Activated T-helper 9 cell treated with anti-CD3 and anti-CD28 coated beads, Interleukin-2, amount 50 U/mL, for 16 hours (primary cell): ENCODE measurements around the gene COL1A2.

Source experiments
- DNase-seq: peaks from one replicate; pipeline ENCODE4 v3.0.0-alpha.2; 2020; ENCODE audit warnings: low read depth

The COL1A2 gene

GRCh38 chr7:94382746-94383145, 11.9 kb upstream of the COL1A2 start:
- DNase-seq: no peak

GRCh38 chr7:94384315-94384714, 10.4 kb upstream of the COL1A2 start:
- DNase-seq: no peak

DNA sequence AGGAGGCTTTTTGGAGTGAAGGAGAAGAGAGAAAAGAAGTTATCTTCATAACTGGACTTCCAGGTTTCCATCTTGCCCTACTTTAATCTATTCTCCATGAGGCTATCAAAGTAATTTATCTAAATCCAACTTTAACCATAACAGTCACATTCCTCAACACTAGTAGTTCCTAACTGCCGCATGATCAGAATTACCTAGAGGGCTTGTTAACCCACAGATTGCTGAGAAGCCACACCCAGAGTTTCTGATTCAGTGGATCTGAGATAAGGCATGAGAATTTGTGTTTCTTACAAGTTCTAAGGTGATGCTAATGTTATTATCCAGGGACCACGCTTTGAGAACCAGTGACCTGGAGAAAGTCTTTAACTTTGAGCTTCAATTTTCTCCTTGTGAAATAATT, 8.3 kb upstream of the COL1A2 start:
- no peak for DNase-seq

DNA sequence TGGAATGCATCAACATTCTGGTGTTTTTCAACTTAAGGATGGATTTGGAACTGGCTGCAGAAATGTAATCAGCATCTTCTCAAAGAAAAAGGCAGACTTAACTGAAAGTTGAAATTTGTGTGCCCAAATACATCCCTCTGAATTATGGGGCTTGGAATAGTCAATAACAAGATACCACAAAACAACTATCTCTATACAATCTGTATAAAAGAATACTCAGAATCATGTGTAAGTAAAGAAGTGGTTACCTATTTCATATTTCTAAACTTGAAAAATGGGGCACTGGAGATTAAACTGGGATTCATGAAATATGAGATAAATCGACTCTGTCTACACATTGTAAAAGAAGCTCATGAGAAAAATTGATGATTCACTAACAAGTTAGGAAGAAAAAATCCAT, 6.2 kb upstream of the COL1A2 start:
- DNase-seq: no peak

DNA sequence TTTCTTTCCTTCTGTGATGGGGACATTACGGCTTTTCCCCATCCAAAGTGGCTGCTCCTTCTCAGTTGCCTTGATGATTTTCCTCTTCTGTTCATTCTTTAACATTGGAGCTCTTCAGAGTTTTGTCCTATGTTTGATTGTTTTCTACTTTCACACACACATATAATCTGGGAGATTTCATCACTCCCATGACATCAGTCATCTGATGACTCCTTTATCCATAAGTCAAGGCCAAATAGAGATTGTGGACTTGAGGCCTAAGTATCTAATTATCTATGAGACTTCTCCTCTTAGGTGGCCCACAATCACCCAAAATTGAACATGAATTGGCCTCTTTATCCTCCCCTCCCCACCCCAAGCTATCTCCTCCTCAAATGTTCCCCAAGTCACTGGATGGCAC, 5.3 kb upstream of the COL1A2 start:
- no peak for DNase-seq

GRCh38 chr7:94391726-94392392, 2.8 kb upstream of the COL1A2 start:
- no peak for DNase-seq

DNA sequence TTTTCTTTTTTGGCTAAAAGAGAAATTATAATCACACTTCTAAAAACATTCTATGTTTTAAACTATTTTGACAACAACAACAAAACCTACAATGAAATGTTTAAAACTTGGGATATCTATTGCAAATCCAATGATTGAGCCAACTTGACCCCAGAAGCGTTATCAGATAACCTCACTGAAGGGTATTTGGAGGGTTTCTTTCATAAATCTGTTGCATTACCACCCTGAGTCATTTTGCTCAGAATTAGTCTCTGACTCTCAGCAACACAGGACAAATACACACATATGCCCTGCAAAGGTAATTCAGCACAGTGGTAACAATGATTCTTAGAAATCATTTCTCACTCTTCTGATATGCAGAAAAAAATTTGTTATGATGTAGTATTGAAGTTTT, 2.3 kb upstream of the COL1A2 start:
- DNase-seq: no peak

DNA sequence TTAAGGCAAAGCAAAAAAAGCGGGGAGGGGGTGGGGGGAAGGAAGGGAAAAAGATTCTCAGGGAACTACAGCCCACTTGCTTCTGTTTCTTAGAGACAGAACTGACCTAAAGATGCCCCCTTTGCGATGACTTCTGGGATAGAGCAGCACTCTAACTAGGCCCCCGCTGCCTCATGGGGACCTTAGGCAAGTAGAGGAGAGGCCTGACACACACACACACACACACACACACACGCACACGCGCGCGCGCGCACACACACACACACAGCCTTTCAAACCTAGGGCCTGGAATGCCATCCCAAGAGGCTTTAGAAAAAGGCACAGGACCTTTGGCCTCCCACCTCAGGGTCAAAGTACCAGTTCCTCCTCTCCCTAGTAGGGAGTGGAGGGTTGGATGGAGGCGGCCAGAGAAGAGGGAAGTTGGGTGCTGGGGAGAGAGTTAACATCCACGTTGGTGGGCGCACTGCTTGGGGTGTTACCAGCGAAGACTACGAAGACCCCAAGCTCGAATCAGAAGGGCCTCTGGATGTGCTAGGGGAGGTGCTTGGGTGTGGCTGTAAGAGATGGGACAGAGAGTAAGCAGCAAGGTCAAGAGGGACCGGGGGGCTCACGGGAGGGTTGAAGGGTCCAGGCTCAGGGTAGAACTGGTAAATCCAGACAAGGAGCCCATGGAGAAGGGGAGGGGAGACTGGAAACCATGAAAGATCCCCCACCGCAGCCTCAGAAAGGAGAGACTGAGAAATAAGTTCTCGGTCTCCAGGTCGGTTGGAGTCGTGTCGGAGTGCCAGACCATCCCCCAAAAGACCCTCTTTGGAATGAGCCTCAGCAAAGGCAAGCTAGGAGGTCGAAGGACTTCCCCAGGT, 1.2 kb upstream of the COL1A2 start:
- no peak for DNase-seq

- DNase-seq: no peak
These were observed 622 bp upstream of the COL1A2 start for GRCh38 chr7:94394109-94394436.

DNA sequence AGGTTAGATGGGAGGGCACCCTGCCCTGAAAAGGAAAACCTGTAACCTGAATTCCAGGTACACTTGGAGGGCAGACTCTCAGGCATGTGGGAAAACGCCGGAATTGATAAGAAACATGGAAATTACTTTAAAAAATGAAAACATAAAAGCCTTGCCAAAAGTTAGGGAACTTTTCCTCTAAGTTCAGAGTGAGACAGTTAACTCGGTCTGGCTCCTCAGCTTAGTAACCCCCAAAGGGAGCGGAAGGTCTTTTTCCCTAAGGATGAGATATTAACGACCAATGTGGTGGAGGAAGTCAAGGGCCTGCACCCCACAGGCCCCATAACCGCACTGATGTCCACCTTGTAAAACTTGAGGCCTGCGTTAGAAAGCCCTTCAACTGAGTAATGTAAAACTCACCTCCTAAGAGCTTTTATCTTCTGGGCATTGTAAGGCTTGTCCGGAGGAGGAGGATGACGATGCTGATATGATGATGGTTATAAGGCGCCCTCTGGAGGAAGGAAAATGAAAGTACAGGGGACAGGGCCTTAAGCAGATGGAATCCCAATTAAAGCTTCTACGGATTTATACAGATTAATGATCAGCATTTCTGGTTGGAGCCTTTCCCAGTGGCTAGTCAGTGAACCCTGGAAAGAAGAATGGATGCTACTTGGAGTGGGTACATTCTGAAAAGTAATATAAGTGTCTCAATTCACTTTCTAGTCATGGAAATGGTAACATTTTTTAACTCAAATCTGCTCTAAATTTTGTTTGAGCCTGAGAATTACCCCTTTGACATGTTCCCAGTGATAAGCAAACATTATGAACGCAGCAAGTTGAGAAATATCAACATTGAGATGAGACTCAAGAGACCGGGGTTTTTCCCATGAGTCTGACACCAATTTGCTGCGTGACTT, 694 bp downstream of the COL1A2 start:
- DNase-seq: no peak

DNA sequence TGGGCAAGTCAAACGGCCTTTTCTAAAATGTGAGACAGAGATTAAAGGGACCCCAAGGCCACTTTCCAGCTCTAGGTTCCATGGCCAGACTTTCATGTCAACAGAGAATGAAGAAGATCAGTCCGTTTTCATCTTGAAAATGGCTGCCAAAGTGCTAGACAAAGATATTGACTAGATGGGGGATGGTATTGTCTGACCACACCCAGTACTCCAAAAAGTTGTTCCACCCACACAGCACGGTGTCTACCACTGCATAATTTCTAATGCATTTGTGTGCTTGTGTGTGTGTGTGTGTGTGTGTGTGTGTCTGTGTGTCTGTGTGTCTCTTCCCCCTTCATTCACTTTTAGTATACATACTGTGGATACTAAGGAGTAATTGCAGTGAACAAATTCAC, 1.3 kb downstream of the COL1A2 start:
- no peak for DNase-seq

DNA sequence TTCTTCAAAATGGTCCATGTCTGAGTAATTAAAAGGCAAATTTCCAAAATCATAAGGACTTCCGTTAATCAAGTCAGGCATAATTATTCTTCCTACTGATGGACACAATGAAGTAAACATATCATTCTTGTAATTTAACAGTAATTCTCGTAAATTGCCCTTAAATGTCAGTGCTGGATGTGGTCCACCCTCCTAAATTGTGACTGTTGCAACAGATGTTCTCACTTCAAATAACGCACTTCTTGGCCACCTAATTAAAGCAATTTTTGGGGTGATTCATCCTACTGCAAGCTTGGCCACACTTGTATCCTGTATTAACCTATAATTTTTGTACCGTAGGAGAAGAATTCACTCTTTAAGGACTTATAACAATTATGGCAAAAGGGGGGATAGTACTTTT, 1.9 kb downstream of the COL1A2 start:
- DNase-seq: no peak

DNA sequence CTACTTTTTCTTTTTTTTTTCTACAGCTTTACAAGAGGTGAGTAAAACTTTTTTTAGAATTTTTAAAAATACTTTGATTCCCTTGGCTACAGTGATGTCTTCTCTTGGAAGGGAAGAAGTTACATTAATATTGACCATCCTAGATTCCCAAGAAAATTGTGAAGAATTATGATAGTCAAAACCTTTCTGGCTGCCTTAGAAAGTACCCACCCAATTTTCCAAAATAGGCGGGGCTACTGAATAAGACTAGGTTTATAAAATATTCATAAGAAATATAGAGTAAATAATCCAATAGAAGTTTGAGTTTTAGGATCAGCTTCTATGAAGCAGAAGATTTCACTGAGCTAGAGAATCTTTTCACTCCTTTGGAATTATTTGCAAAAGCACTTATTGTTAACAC, 3.0 kb downstream of the COL1A2 start:
- no peak for DNase-seq

DNA sequence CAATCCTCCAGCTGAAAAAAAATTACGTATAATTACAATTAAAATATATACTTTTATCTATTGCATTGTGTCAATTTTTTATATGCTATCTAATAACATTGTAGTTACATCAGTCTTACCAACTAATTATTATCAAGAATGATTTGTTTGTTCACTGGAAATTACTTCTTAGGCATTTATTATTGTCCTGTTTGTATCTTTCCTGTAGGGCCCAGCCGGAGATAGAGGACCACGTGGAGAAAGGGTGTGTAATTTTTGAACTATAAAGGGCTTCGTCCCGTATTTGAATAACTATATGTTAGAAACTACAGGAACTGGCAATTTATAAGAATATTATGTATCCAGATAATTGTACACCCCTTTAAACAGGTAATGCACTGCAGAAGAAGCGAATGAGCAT, 4.1 kb downstream of the COL1A2 start:
- no peak for DNase-seq

- DNase-seq: no peak
These were observed 5.3 kb downstream of the COL1A2 start for GRCh38 chr7:94400022-94400421.

DNA sequence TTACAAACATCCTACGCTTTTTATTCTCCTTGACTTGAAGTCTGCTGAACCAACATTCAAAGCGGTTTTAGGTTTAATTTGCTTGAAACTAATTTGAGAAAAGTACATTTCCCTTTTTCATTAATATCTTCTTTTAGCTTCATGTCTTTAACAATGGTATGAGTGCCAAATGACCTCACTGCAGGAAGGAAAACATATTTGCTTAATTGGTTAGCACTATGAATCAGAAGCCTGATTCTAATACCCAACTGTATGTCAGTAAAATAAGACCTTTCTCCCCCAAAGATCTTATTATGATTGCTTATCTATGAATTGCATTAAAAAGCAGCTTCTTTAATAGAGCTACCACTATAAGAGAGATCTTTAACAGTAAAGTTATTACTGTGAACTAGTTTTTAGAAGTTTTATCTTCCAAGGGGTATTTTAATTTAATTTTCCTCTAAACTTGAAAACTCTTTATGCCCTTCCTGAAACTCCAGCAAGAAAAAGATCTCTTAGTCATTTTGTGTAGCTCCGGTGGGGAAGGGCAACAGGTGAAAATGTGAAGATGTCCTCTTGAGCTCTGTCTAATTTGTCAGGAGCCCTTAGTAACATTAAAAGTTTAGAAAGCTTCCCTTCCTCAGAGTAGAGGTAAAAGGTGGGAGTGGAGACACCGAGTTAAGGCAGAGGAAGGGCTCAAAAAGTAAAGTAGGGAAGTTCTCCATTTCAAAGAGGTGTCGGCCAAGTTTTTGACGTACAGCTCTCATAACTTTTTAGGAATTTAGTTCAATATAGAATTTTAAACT, 6.1 kb downstream of the COL1A2 start:
- DNase-seq: no peak

GRCh38 chr7:94401428-94401814, 6.7 kb downstream of the COL1A2 start:
- no peak for DNase-seq

DNA sequence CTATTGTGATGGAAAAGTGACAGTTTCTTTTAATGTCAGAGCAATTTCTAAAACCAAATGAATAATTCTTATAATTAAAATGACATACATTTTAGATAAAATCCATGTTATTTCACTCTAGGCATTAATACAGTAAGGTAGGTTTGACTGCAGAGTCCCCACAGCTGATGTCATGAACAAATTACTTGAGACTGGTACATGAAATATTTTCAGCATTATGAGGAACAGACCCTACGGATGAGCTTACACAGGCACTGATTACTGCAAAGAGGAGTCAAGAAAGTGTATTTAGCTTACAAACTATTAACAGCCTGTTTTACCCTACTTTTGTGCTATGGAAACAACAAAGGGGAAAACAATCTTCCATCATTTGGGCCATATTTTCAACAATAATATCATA, 8.9 kb downstream of the COL1A2 start:
- no peak for DNase-seq

GRCh38 chr7:94405506-94405905, 10.8 kb downstream of the COL1A2 start:
- DNase-seq: no peak

DNA sequence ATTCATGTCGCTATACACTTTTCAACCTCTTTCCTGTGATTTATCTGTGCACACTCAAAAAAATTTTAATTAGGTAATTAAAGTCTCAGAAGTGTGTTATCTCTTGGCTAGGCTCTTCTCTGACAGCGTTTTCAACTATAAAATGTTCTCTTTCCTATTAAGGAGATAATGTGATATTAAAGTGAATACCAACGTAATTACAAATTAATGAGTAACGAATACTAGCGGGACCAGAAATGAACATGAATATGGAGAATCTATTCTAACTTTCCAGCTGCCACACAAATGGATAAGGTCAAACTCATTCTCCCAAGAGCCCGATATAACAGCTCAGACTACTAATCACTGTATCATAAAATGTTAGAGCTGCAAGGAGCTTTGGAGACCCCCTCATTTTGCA, 12.0 kb downstream of the COL1A2 start:
- no peak for DNase-seq

DNA sequence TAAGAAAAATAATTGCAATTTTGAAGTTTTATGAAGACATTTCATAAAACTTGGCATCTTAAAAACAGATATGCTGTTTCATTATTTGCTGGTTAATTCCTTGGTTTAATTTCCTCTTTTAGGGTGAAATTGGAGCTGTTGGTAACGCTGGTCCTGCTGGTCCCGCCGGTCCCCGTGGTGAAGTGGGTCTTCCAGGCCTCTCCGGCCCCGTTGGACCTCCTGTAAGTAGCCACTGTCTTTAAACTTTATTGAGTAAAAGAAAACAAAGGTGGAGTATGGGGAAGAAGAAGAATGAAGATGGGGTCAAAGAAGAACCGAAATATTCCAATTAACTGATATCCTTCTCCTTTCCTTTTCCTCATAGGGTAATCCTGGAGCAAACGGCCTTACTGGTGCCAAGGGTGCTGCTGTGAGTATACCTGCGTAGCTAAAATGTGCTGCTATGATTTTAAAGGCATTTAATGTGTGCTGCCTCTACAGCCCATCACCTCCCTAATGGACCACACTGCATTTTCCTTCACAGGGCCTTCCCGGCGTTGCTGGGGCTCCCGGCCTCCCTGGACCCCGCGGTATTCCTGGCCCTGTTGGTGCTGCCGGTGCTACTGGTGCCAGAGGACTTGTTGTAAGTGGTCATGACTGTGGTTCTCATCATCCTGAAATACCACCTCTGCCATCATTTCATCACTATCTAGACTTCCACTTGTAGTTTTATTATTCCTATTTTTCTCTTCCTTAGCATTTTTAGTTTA, 14.7 kb downstream of the COL1A2 start:
- no peak for DNase-seq
